Measurements from ENCODE around the gene TTLL11.

GRCh38 chr9:121915304-121915625, 177.8 kb downstream of the TTLL11 start:
- TF ChIP-seq POLR2A (IDR thresholded peaks at IDR 0.05) (no peak), CTCF (IDR thresholded peaks at IDR 0.05) (no peak)

Data from gastroesophageal sphincter (tissue), 3 donors.